Measurements from ENCODE around the gene APLP2. TPM values are rescaled to one million over a fixed set of nuclear protein-coding genes. Genes with fewer than 3 reads are reported as not detected.

APLP2 gene
- total RNA-seq, 2 donors from 2014 or later: 493 to 557 TPM

DNA sequence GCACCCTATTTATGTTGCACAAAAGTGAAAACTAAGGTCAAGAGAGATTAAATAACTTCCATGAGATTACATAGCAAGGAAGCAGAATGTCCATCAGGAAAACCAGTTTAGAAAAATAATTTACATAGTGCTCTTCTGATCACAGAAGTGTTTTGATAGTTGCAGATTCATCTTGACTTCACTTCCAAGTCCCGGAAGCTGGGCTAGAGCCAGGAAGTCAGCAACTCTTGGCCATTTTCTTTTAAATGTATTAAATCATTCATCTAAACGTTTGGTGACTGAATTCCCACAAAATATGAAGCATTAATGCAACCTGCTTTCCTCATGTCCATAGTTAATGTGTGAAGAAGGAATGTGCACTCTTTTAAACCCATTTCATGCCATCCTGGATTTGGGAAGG, 29.7 kb downstream of the APLP2 start:
- ATAC-seq (ENCODE audit: insufficient number of reproducible peaks, low FRiP score, low read depth) (no peak), DNase-seq (ENCODE audit: low spot score) (no peak)
- Histone ChIP-seq H3K27ac (no peak overlapping the region), H3K4me1 (ENCODE audit: control insufficient read depth in 1 of 2, low read depth in 2 of 2) (peaks cover 16 to 42% of the 10 kb centered on the region in 2 donors), H3K36me3 (no peaks in the 10 kb centered on the region), H3K27me3 (replicated peaks; ENCODE audit: insufficient read depth) (no peaks in the 10 kb centered on the region), H3K9me3 (no peaks in the 10 kb centered on the region), H3K4me3 (no peak overlapping the region)
- TF ChIP-seq, protein P1, sequence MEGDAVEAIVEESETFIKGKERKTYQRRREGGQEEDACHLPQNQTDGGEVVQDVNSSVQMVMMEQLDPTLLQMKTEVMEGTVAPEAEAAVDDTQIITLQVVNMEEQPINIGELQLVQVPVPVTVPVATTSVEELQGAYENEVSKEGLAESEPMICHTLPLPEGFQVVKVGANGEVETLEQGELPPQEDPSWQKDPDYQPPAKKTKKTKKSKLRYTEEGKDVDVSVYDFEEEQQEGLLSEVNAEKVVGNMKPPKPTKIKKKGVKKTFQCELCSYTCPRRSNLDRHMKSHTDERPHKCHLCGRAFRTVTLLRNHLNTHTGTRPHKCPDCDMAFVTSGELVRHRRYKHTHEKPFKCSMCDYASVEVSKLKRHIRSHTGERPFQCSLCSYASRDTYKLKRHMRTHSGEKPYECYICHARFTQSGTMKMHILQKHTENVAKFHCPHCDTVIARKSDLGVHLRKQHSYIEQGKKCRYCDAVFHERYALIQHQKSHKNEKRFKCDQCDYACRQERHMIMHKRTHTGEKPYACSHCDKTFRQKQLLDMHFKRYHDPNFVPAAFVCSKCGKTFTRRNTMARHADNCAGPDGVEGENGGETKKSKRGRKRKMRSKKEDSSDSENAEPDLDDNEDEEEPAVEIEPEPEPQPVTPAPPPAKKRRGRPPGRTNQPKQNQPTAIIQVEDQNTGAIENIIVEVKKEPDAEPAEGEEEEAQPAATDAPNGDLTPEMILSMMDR (IDR thresholded peaks at IDR 0.05): no peak

DNA sequence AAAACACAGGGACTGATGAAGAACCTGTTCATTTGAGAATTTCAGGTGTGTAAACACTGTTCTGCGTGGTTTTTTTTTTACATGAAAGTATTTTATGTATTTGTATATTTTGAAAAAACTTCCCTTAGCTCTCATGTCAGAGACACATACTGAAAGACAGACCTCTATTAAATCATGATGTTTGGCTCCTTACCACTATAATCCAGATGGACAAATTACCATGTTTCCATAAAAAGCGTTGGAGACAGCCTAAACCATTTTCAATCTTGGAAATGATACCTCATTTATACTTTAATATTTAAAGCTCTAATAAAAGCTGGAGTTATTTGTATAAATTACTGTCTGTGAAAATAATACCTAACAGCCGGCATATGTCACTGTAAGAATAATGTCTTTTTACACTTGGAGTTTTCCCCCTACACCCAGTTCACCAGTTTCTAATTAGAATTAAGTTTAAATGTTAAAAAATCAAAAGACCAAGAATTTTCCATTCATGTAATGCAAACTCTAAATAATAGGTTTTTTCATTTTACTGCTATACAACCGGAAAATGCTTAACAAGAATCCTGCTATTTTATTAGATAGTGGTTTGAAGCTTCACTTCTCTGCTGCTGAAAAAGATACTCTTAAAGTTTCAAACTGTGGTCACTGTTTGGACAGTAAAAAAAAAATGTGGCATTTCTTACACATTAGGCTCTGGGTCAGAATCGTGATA, 30.8 kb downstream of the APLP2 start:
- Histone ChIP-seq H3K27me3 (replicated peaks; ENCODE audit: insufficient read depth) (no peaks in the 10 kb centered on the region), H3K27ac (no peak overlapping the region), H3K4me1 (ENCODE audit: control insufficient read depth in 1 of 2, low read depth in 2 of 2) (peaks cover 15 to 44% of the 10 kb centered on the region in 2 donors), H3K9me3 (no peaks in the 10 kb centered on the region), H3K36me3 (no peaks in the 10 kb centered on the region), H3K4me3 (no peak overlapping the region)
- ATAC-seq (ENCODE audit: insufficient number of reproducible peaks, low FRiP score, low read depth): no peak
- TF ChIP-seq, protein P1 (IDR thresholded peaks at IDR 0.05): no peak
- no peak for DNase-seq (ENCODE audit: low spot score)

DNA sequence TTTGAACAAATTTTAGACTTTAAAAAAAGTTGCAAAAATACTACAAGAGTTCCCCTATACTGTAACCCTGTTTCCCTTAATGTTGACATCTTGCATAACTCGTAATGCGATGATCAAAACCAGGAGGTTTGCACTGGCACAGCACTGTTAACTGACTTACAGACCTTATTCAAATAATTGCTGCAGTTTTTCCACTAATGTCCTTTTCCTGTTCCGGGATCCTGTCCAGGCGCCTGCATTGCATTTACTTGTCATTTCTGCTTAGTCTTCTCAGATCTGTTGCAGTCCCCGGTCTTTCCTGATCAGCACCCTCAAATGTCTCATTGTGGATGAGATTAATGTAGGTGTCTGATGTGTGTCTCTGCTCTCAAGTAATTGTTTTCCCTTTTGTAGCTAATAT, 32.0 kb downstream of the APLP2 start:
- DNase-seq (ENCODE audit: low spot score) (no peak), ATAC-seq (ENCODE audit: insufficient number of reproducible peaks, low FRiP score, low read depth) (no peak)
- no peaks in the 10 kb centered on the region for H3K36me3 ChIP-seq
- H3K4me3 ChIP-seq: no peak overlapping the region
- H3K4me1 ChIP-seq (ENCODE audit: control insufficient read depth in 1 of 2, low read depth in 2 of 2): peaks cover 15 to 44% of the 10 kb centered on the region in 2 donors
- H3K27ac ChIP-seq: no peak overlapping the region
- H3K27me3 ChIP-seq (replicated peaks; ENCODE audit: insufficient read depth): no peaks in the 10 kb centered on the region
- H3K9me3 ChIP-seq: no peaks in the 10 kb centered on the region
- TF ChIP-seq, protein P1 (IDR thresholded peaks at IDR 0.05): no peak

DNA sequence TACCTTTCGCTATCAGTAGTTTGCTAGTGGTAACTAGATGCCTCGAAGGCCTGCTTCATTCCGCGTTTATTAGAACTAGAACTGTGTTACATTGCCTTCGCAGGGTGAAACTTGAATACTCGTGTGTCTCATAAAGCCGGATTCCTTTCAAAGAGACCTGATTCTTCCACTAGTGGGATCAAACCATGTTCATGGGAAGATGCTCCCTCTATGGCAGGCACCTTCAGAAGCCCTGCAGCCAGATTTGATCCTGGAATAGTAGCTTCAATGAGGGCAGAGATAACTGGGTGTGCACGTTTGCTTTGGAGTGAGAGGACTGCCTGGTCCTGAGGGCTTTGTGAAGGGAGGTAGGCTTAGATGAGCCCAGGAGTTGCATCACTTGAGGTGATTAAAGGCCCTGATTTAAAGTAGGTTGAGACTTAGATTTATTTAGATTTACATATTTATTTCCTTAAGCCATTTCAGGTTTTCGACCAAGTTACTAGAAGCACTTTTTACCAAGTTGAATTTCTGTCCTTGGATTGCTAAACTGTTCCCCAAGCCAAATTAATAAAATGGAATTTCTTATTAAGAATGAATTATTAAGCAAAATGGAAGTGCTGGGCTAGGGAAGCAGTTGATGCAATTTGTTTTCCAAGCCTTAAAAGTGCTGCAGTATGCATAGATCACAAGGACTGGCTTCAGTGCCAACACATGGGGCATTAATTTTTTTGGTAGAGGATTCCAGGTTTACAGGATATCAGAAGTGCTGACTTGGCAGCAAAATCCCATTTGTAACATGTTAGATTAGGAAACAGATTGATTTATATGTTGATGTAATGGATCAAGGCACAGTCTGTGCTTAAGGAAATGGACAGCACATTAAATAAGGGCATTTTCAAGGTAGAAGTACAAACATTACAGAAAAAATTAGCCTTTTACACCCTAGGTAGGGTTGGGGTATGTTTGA, 32.9 kb downstream of the APLP2 start:
- Histone ChIP-seq H3K27ac (no peak overlapping the region), H3K9me3 (no peaks in the 10 kb centered on the region), H3K4me3 (no peak overlapping the region), H3K4me1 (ENCODE audit: control insufficient read depth in 1 of 2, low read depth in 2 of 2) (peaks cover 15 to 37% of the 10 kb centered on the region in 2 donors), H3K27me3 (replicated peaks; ENCODE audit: insufficient read depth) (no peaks in the 10 kb centered on the region), H3K36me3 (no peaks in the 10 kb centered on the region)
- ATAC-seq (ENCODE audit: insufficient number of reproducible peaks, low FRiP score, low read depth): no peak
- no peak for DNase-seq (ENCODE audit: low spot score)
- TF ChIP-seq, protein P1 (IDR thresholded peaks at IDR 0.05): no peak

DNA sequence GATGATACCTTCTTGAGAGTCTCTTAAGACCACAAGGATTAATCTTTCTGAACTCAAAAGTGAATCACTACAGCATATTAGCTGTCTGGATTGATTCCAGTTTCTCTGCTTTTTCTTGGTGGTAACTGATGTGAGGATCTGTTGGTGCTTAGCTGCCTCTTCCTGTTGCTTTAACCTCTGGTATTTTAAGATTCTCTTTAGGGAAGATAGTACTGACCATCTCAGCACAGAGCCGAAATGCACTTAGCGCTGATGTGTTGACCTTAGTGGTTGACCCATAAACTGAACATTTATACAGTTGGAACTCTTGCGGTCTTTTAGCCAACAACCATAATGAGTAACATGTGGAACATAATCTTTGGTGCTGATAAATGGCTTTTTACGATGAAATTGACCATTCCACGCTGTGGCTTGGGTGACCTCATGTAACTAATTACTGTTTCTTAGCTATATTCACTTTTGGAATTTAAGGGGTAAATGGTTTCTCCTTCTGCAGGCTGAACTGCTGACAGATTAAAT, 33.7 kb downstream of the APLP2 start:
- H3K4me3 ChIP-seq: no peak overlapping the region
- DNase-seq (ENCODE audit: low spot score): no peak
- no peak overlapping the region for H3K27ac ChIP-seq
- no peaks in the 10 kb centered on the region for H3K9me3 ChIP-seq
- ATAC-seq (ENCODE audit: insufficient number of reproducible peaks, low FRiP score, low read depth): no peak
- no peaks in the 10 kb centered on the region for H3K36me3 ChIP-seq
- TF ChIP-seq, protein P1 (IDR thresholded peaks at IDR 0.05): no peak
- no peaks in the 10 kb centered on the region for H3K27me3 ChIP-seq (replicated peaks; ENCODE audit: insufficient read depth)
- H3K4me1 ChIP-seq (ENCODE audit: control insufficient read depth in 1 of 2, low read depth in 2 of 2): peaks cover 15 to 37% of the 10 kb centered on the region in 2 donors

All from thoracic aorta (tissue), 2 donors.